HepG2 (cell line): ENCODE results near the gene VAV2. TPM values are rescaled to one million over a fixed set of nuclear protein-coding genes. Genes with fewer than 3 reads are reported as not detected.

Experiments
- AGO2 ChIP-seq: fragments of 200-400 bp; formaldehyde crosslinking; optimal IDR thresholded peaks from 2 replicates; pipeline ENCODE3; 2017; ENCODE audit warnings: mild to moderate bottlenecking, low read depth, low read length, moderate library complexity
- FOXO1 ChIP-seq: sonication (generic); formaldehyde crosslinking; IDR thresholded peaks from 2 replicates; pipeline ENCODE4 v1.4.0; 2020; ENCODE audit warnings: missing genetic modification reagents
- KLF9 ChIP-seq: IDR thresholded peaks from 2 replicates; pipeline ENCODE4 v1.6.1; 2016; ENCODE audit warnings: low read depth
- NPAS2 ChIP-seq: sonication (generic); formaldehyde crosslinking; IDR thresholded peaks from 2 replicates; pipeline ENCODE4 v1.8.0; 2022; ENCODE audit warnings: mild to moderate bottlenecking, missing genetic modification reagents, borderline replicate concordance
- SAFB2 ChIP-seq: sonication (generic); formaldehyde crosslinking; IDR thresholded peaks from 2 replicates; pipeline ENCODE4 v1.5.1; 2020; ENCODE audit warnings: missing genetic modification reagents, low read depth, mild to moderate bottlenecking, borderline replicate concordance
- SALL1 ChIP-seq: sonication (generic); formaldehyde crosslinking; IDR thresholded peaks from 2 replicates; pipeline ENCODE4 v1.8.0; 2022; ENCODE audit warnings: mild to moderate bottlenecking, missing genetic modification reagents
- SP2 ChIP-seq: sonication (generic); formaldehyde crosslinking; IDR thresholded peaks from 2 replicates; pipeline ENCODE4 v1.5.1; 2020; ENCODE audit warnings: mild to moderate bottlenecking, missing genetic modification reagents
- ZFP90 ChIP-seq: sonication (generic); formaldehyde crosslinking; IDR thresholded peaks from 2 replicates; pipeline ENCODE4 v1.8.0; 2022; ENCODE audit warnings: missing genetic modification reagents, mild to moderate bottlenecking, inconsistent platforms, borderline replicate concordance
- ZNF446 ChIP-seq: sonication (generic); formaldehyde crosslinking; IDR thresholded peaks from 2 replicates; pipeline ENCODE4 v1.5.0; 2020; ENCODE audit warnings: mild to moderate bottlenecking, missing genetic modification reagents
- ZNF468 ChIP-seq: sonication (generic); formaldehyde crosslinking; IDR thresholded peaks from 2 replicates; pipeline ENCODE4 v1.8.0; 2022; ENCODE audit warnings: mild to moderate bottlenecking, moderate library complexity, missing genetic modification reagents
- ZNF883 ChIP-seq: sonication (generic); formaldehyde crosslinking; IDR thresholded peaks from 2 replicates; pipeline ENCODE4 v1.5.1; 2020; ENCODE audit warnings: mild to moderate bottlenecking, missing genetic modification reagents; ENCODE audit errors: not compliant biosample characterization
- polyA plus RNA-seq, 8 experiments: library from polyadenylated mRNA; depleted of rRNA in 3 of 8; stranded (reverse) in 7 of 8; unstranded in 1 of 8; fragments of >200 nt; fragmentation: Illumina TruSeq in 4 of 8; extraction: Trizol in 4 of 8; gene quantifications; 2 replicates each; pipeline versions ENCODE4 v1.2.1 to v1.2.3, GENCODE V29; 2011 to 2016; ENCODE audit warnings: low read depth in 4 of 8, missing spikeins in 1 of 8, mixed read lengths in 1 of 8; ENCODE audit not compliant: insufficient read depth in 1 of 8
- total RNA-seq, 5 experiments: library from RNA; depleted of rRNA; stranded (reverse); fragments of >200 nt; fragmentation: Illumina TruSeq; extraction: Trizol; gene quantifications; 2 replicates each; pipeline ENCODE4 v1.2.3, GENCODE V29; 2016; ENCODE audit warnings: low read depth in 1 of 5
- TF ChIP-seq, protein P1 (sequence below): sonication (generic); formaldehyde crosslinking; IDR thresholded peaks from 2 replicates; pipeline ENCODE4 v1.5.1; 2020; ENCODE audit warnings: mild to moderate bottlenecking, moderate library complexity, missing genetic modification reagents
- TF ChIP-seq, protein P2 (sequence below), 2 experiments: fragments of 450-650 bp in 1 of 2; sonication (generic) in 1 of 2; formaldehyde crosslinking; IDR thresholded peaks; 2 replicates each; pipeline versions ENCODE4 v1.5.0 to v1.8.0; 2020 to 2022; ENCODE audit warnings: mild to moderate bottlenecking in 1 of 2, missing genetic modification reagents in 1 of 2
- TF ChIP-seq, protein P3 (sequence below): sonication (generic); formaldehyde crosslinking; IDR thresholded peaks from 2 replicates; pipeline ENCODE4 v1.8.0; 2022; ENCODE audit warnings: missing genetic modification reagents, mild to moderate bottlenecking, inconsistent platforms, borderline replicate concordance
- TF ChIP-seq, protein P4 (sequence below): sonication (generic); formaldehyde crosslinking; IDR thresholded peaks from 2 replicates; pipeline ENCODE4 v1.4.0; 2020; ENCODE audit warnings: low read depth, missing genetic modification reagents
- TF ChIP-seq, protein P5 (sequence below): sonication (generic); formaldehyde crosslinking; IDR thresholded peaks from 2 replicates; pipeline ENCODE4 v1.4.0; 2020; ENCODE audit warnings: mild to moderate bottlenecking, missing genetic modification reagents

Gene VAV2
- total and polyA plus RNA-seq, 2 of the 13 experiments (the other 11 are each of a cell fraction or from before 2014, with no cell fraction given): 22.5 to 22.9 TPM

DNA sequence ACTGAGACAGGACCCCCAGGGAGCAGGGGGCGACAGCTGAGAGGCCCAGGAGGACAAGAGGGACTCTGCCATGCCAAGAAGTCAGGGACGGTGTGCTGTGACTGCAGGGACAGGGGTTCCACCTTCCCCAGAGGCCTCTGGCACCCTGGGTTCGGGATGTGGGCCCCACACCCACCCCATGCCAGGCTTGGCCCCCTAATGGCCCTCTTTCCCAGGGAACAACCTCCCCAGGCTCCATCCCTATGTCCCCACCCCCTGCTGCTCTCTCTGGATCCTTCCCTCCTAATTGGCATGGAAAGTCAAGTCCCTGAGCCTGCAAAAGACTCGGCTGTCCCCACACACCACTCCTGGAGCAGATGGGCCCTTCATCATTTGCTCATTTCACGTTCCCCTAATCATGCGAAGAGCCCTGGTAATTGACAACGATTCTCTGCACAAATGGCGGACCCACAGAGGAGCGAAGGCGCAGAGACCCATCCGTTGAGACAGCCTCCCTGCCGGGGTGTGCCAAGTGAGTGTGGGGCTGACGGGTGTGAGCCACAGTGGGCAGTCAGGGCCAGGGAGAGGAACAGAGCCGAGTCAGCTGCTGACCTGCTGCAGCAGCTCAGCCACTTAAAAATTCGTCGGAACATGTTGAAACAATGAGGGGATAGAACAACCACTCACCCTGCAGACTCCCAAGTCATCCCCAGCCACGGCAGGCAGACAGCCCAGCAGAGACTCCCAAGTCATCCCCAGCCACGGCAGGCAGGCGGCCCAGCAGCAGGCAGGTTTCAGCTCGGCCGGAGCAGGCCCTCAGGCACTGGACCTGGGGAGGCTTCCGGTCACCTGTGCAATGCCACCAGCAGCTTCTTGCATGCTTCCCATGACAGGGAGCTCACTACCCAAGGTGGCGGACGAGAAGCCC, 109.0 kb downstream of the VAV2 start (continued):
- TF ChIP-seq ZNF446 (CRISPR knock-in tag) (no peak), NPAS2 (CRISPR knock-in tag) (no peak), AGO2 (peak; percentile 30), ZFP90 (no peak), ZNF883 (CRISPR knock-in tag) (peak; percentile 20), SALL1 (CRISPR knock-in tag) (0 out of 2 replicates have a peak, but pooled peaks have one; percentile 18), FOXO1 (CRISPR knock-in tag) (no peak), ZNF468 (no peak), SP2 (CRISPR knock-in tag) (no peak), KLF9 (CRISPR knock-in tag) (no peak), SAFB2 (CRISPR knock-in tag) (no peak)
- TF ChIP-seq, protein P1, sequence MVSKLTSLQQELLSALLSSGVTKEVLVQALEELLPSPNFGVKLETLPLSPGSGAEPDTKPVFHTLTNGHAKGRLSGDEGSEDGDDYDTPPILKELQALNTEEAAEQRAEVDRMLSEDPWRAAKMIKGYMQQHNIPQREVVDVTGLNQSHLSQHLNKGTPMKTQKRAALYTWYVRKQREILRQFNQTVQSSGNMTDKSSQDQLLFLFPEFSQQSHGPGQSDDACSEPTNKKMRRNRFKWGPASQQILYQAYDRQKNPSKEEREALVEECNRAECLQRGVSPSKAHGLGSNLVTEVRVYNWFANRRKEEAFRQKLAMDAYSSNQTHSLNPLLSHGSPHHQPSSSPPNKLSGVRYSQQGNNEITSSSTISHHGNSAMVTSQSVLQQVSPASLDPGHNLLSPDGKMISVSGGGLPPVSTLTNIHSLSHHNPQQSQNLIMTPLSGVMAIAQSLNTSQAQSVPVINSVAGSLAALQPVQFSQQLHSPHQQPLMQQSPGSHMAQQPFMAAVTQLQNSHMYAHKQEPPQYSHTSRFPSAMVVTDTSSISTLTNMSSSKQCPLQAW (CRISPR knock-in tag): no peak
- TF ChIP-seq, protein P2, sequence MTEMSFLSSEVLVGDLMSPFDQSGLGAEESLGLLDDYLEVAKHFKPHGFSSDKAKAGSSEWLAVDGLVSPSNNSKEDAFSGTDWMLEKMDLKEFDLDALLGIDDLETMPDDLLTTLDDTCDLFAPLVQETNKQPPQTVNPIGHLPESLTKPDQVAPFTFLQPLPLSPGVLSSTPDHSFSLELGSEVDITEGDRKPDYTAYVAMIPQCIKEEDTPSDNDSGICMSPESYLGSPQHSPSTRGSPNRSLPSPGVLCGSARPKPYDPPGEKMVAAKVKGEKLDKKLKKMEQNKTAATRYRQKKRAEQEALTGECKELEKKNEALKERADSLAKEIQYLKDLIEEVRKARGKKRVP (CRISPR knock-in tag; IDR thresholded peaks at IDR 0.05): no peak
- TF ChIP-seq, protein P3, sequence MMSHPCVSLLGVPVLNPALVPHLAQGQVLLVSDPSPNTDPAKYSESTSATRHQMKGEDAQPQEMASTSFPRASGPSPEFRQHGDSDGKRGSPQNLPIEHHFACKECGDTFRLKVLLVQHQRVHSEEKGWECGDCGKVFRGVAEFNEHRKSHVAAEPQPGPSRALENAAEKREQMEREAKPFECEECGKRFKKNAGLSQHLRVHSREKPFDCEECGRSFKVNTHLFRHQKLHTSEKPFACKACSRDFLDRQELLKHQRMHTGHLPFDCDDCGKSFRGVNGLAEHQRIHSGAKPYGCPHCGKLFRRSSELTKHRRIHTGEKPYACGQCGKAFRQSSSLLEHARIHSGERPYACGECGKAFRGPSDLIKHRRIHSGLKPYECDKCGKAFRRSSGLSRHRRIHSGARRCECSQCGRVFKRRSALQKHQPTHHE (CRISPR knock-in tag): no peak
- TF ChIP-seq, protein P4, sequence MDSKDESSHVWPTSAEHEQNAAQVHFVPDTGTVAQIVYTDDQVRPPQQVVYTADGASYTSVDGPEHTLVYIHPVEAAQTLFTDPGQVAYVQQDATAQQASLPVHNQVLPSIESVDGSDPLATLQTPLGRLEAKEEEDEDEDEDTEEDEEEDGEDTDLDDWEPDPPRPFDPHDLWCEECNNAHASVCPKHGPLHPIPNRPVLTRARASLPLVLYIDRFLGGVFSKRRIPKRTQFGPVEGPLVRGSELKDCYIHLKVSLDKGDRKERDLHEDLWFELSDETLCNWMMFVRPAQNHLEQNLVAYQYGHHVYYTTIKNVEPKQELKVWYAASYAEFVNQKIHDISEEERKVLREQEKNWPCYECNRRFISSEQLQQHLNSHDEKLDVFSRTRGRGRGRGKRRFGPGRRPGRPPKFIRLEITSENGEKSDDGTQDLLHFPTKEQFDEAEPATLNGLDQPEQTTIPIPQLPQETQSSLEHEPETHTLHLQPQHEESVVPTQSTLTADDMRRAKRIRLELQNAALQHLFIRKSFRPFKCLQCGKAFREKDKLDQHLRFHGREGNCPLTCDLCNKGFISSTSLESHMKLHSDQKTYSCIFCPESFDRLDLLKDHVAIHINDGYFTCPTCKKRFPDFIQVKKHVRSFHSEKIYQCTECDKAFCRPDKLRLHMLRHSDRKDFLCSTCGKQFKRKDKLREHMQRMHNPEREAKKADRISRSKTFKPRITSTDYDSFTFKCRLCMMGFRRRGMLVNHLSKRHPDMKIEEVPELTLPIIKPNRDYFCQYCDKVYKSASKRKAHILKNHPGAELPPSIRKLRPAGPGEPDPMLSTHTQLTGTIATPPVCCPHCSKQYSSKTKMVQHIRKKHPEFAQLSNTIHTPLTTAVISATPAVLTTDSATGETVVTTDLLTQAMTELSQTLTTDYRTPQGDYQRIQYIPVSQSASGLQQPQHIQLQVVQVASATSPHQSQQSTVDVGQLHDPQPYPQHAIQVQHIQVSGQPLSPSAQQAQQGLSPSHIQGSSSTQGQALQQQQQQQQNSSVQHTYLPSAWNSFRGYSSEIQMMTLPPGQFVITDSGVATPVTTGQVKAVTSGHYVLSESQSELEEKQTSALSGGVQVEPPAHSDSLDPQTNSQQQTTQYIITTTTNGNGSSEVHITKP (CRISPR knock-in tag): no peak
- TF ChIP-seq, protein P5, sequence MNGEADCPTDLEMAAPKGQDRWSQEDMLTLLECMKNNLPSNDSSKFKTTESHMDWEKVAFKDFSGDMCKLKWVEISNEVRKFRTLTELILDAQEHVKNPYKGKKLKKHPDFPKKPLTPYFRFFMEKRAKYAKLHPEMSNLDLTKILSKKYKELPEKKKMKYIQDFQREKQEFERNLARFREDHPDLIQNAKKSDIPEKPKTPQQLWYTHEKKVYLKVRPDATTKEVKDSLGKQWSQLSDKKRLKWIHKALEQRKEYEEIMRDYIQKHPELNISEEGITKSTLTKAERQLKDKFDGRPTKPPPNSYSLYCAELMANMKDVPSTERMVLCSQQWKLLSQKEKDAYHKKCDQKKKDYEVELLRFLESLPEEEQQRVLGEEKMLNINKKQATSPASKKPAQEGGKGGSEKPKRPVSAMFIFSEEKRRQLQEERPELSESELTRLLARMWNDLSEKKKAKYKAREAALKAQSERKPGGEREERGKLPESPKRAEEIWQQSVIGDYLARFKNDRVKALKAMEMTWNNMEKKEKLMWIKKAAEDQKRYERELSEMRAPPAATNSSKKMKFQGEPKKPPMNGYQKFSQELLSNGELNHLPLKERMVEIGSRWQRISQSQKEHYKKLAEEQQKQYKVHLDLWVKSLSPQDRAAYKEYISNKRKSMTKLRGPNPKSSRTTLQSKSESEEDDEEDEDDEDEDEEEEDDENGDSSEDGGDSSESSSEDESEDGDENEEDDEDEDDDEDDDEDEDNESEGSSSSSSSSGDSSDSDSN (CRISPR knock-in tag): no peak
